HT-29 (cell line): ENCODE measurements around the gene GBA3. TPM values are rescaled to one million over a fixed set of nuclear protein-coding genes. Genes with fewer than 3 reads are reported as not detected.

ENCODE experiments used
- DNase-seq: peaks from one replicate; pipeline ENCODE4 v3.0.0-alpha.2; 2015; ENCODE audit warnings: low spot score
- total RNA-seq: library from RNA; depleted of rRNA; stranded (reverse); fragments of >200 nt; shearing (Covaris generic); gene quantifications from 2 replicates; pipeline ENCODE4 v1.2.3, GENCODE V29; 2014; rRNA removed

The GBA3 gene
- total RNA-seq, 1 experiment from 2014 or later, result not detected

DNA sequence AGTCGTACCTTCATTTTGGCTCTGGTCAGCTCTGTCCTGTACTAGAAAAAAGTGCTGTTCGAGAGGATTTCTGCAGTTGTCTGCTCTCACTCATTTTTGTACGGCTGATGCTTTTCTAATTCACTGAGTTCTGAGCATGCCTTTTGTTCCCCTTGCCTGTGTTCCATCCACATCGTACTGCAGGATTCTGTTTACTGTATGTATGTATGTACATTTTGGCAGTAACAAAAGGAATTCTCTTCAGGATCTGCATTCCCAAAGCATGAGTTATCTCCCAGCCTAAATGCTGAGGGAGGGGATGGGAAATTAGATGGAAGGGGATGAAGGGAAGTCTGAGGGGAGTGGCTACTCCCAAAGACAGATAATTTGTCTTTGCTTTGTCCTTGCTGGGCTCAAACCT is 87.6 kb downstream of the GBA3 start:
- no peak for DNase-seq

DNA sequence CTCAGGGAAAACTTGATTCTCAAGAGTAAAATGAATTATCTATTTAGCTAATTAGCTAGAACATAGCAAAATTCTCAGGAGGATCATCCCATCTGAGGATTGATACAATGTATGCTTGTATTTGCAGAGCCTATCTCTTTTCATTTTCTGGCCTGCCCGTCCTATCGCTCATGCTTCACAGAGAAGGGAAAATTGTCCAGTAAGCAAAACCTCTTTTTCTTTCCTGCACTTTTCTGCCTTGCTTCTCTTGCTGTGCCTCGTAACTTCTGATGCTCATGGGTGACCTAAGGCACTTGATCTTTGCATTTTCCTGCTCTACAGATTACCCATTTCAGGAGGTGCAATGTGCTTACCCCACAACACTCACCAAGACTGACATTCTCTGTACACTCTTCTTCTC is 88.1 kb downstream of the GBA3 start:
- DNase-seq, result no peak

- DNase-seq, result no peak
These were observed 95.1 kb downstream of the GBA3 start for GRCh38 chr4:22787753-22788375.

DNA sequence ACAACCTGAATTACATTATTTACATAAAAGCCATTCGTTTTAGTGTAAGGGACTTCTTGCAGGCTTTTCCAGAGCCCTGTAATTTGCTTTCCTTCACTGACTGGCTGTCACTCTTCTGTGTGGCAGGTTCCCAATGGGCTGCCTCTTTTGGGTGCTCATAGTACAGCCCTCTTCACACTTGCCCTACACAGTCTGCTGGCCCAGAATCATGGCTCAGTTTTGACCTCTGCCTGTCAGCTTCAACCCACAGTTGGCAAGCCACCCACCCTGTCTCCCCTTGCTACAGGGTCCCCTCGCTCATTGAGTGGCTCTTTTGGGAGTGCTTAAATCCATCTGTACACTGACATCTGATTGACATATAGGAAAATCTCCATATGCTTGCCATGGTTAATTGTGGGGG is 97.9 kb downstream of the GBA3 start:
- DNase-seq, result no peak

GRCh38 chr4:22794732-22795131 is 102.0 kb downstream of the GBA3 start:
- DNase-seq, result no peak

DNA sequence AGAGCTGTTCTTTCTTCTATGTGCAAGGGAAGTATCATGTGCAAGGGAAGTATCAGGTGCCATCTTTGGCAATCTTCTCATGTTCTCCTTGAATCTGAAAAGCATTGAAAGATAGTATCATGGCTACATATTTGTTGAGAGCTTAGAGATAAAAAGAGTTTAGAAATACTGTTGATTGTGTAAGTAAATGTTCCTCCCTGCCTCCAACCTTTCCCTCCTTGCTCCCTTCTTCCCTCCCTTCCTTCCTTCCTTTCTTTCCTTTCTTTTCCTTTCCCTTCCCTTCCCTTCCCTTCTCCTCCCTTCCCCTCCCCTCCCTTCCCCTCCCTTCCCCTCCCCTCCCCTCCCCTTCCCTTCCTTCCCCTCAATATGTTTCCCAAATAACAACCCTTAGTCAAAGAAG is 108.7 kb downstream of the GBA3 start:
- no peak for DNase-seq

- DNase-seq, result no peak
These were observed 110.1 kb downstream of the GBA3 start for GRCh38 chr4:22802876-22803275.

GRCh38 chr4:22803512-22803911 is 110.8 kb downstream of the GBA3 start:
- DNase-seq, result no peak

DNA sequence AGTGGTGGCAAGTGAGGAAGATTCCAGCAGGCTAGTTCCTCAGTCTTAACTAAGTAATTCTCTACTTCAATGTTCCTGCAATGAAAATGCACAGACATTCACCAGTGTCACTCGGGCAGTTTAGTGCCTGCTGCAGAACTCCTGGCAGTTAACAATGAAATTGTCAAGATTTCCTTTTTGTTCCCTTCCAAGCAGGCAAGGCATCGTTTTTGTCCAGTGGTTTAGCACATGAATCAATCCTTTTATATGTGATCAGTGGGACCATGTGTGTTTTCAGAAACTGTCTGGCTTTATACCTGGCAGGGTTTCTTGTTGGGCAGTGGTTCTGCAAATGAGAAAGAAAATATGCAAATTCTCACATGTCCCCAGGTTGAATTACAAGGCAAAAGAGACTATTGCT is 122.2 kb downstream of the GBA3 start:
- DNase-seq, result no peak

GRCh38 chr4:22824091-22824490 is 131.4 kb downstream of the GBA3 start:
- DNase-seq, result no peak

DNA sequence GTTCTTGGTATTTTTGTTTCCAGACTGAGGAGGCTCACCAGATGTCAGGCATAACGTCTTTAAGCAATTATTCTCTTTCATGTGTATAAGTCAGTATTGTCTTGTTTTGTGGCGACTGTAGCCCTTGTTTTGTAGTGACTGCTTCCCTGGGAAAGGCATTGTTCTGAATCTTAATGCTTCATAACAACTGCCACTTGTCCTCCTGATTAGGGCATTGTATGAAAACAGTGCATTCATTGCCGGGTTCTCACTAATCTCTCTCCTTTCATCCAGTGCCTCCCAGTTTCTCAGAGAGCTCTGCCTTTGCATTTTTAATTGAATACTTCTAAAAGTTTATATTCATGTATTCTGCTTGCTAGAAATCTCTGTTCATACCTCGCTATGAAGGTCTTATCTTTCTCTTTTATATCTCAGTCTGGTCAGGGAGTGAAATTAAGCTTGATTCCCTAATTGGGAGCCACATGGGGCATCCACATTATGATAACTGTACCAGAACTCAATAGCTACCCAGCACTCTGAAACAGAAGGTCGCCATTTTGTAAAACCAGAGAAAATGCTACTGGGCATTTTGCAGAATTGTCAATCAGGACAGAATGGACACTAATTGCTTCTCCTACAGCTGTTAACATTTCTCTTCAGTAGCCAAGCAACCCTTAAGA is 149.8 kb downstream of the GBA3 start:
- DNase-seq, result no peak

- no peak for DNase-seq
These were observed 155.6 kb downstream of the GBA3 start for GRCh38 chr4:22848332-22848731.

- no peak for DNase-seq
These were observed 157.3 kb downstream of the GBA3 start for GRCh38 chr4:22850055-22850454.

- no peak for DNase-seq
These were observed 157.9 kb downstream of the GBA3 start for GRCh38 chr4:22850630-22851029.

DNA sequence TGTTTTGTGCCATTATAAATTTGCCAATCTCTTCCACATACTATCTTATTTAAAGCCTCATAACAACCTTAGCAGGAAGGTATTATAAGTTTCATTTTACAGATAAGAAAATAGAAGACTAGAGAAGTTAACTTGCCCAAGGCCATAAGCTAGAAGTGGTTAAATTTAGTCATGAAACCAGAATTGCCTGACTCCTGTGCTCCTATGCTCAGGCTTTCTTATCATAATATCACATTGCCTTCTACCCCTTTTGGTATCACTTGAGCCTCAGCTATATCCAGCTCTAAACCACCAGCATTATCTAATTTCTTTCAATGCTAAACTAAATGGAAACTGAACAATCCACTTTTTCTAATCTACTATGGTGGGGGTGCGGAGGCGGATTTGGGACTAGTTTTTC is 164.7 kb downstream of the GBA3 start:
- DNase-seq, result no peak

DNA sequence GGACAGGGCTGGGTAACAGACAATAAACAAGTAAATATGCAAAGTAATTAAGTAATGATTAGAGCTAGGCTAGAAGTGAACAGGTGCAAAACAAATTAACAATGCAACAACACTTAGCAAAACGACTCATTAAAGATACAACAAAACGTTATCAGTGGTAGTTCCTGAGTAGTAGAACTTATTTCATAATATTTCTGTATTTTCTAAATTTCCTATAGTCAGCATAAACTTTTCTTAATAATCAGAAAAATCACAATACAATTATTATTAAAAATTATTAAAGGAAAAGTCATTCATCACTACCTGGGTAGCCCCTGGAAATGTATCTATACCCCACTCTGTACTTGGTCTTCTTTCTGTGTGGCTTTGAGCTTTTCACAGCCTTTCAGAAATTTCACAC is 166.6 kb downstream of the GBA3 start:
- DNase-seq, result no peak

Other genes starting within 250 kb of the GBA3 start
- gene ADGRA3, start 176.9 kb upstream of the GBA3 start, total RNA-seq, result 18.9 and 22.9 TPM in 2 replicates